HG02678 (cell line): Measurements from ENCODE around the gene TRIM27.
A peak's percentile ranks its signal among the peaks of the same experiment; 100 is the strongest.
"Not testable (repeated sequence)": the region's sequence is repeated elsewhere in the genome, so short reads cannot be mapped to it uniquely, and the experiment has no call there.

Source experiments
- ATAC-seq: cut with Tn5 transposase; IDR thresholded peaks from one replicate; pipeline ENCODE4 v1.9.1; 2021; ENCODE audit warnings: mild to moderate bottlenecking, moderate library complexity; ENCODE audit not compliant: unreplicated experiment

Gene TRIM27, protein sequence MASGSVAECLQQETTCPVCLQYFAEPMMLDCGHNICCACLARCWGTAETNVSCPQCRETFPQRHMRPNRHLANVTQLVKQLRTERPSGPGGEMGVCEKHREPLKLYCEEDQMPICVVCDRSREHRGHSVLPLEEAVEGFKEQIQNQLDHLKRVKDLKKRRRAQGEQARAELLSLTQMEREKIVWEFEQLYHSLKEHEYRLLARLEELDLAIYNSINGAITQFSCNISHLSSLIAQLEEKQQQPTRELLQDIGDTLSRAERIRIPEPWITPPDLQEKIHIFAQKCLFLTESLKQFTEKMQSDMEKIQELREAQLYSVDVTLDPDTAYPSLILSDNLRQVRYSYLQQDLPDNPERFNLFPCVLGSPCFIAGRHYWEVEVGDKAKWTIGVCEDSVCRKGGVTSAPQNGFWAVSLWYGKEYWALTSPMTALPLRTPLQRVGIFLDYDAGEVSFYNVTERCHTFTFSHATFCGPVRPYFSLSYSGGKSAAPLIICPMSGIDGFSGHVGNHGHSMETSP

DNA sequence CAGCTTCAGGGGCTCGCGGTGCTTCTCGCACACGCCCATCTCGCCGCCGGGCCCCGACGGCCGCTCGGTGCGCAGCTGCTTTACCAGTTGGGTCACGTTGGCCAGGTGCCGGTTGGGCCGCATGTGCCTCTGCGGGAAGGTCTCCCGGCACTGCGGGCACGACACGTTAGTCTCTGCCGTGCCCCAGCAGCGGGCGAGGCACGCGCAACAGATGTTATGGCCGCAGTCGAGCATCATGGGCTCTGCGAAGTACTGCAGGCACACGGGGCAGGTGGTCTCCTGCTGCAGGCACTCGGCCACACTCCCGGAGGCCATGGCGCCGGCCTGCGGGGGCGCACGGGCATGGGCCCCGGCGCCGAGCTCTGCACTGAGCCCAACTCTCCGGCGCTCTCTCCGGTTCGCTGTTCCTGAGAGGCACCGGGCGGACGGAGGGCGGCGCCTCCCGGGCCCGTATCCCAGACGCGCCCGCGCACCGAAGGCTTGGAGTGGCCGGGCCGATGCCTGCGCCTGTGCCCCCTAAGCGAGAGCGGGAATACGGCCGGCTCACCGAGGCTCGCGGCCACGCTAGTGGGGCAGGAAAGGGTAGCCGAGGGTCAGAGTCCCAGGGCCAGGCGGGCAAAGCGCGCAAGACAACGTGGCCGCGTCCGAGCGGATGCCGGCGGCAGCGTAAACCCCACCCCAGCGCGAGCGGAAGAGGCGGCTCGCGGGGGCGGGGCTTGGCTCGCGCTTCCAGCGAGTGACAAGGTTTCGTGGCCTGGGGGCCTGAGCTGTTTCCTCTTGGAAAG, at the start of gene TRIM27:
TSS of gene TRIM27 (minus strand) at position 668 of the 785 bp plus-strand sequence. CDS start at position 315, 353 bp downstream.
- ATAC-seq, result peak; percentile 86

DNA sequence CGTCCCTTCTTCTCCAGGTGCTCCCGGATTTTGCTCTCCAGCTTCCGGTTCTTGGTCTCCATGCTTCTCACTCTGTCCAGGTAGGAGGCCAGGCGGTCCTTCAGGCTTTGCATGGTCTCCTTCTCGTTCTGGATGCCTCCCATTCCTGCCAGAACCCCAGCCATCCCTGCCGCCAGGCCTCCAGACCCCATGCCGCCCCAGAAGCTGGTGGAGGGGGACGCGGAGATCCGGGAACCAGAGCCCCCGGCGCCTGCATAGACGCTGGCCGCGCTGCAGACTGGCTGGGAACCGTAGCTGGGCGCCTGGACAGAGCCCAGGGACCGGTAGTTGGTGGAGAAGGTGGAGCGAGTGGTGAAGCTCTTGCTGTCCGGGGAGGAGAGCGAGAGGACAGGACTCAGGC, 46.3 kb upstream of the TRIM27 start:
- ATAC-seq, result not testable (repeated sequence)

DNA sequence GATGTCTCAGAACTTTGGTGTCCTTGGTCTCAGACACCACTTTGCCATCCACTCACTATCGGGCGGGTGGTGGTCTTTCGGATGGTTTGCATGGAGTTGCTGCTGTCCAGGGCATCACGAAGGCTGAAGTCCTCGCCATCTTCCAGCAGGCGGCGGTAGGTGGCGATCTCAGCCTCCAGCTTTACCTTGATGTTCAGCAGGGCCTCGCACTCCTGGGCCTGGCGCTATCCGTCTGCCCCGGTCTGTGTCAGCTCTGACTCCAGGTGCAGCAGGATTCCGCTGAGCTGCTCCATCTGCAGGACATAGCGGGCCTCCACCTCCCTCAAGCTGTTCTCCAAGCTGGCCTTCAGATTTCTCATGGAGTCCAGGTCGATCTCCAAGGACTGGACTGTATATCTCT, 45.3 kb upstream of the TRIM27 start:
- no peak for ATAC-seq

DNA sequence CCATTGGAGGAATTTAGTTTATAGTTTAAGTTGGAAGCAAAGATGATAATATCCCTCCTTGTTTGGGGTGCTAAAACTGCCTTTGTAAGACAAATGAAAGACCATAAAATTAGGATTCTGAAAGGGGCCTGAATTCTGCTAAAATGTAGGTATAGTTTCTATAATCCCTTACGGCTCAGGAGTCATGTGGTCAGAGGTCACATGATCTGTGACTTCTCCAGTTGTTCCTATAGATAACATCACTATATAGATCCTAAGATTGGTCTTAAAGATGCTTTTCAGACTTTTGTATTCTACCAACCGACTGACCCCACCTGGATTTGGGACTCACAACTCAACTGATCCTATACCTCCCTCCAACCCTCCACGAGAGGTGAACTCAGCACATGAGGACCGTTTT, 44.7 kb upstream of the TRIM27 start:
- no peak for ATAC-seq

GRCh38 chr6:28965706-28966105, 41.9 kb upstream of the TRIM27 start:
- ATAC-seq, result no peak

- no peak for ATAC-seq
Measured at GRCh38 chr6:28960846-28961500, 37.2 kb upstream of the TRIM27 start.

DNA sequence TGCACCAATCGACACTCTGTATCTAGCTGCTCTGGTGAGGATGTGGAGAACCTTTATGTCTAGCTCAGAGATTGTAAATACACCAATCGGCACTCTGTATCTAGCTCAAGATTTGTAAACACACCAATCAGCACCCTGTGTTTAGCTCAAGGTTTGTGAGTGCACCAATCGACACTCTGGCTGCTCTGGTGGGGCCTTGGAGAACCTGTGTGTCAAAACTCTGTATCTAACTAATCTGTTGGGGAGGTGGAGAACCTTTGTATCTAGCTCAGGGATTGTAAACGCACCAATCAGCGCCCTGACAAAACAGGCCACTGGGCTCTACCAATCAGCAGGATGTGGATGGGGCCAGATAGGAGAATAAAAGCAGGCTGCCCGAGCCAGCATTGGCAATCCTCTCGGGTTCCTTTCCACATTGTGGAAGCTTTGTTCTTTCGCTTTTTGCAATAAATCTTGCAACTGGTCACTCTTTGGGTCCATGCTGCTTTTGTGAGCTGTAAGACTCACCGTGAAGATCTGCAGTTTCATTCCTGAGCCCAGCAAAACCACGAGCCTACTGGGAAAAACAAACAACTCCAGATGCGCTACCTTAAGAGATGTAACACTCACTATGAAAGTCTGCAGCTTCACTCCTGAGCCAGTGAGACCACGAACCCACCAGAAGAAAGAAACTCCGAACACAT, 34.9 kb upstream of the TRIM27 start:
- ATAC-seq, result not testable (repeated sequence)

- not testable (repeated sequence) for ATAC-seq
Measured at GRCh38 chr6:28957795-28958314, 34.1 kb upstream of the TRIM27 start.

- ATAC-seq, result no peak
Measured at GRCh38 chr6:28956331-28956730, 32.5 kb upstream of the TRIM27 start.

- ATAC-seq, result no peak
Measured at GRCh38 chr6:28953585-28954258, 29.9 kb upstream of the TRIM27 start.

DNA sequence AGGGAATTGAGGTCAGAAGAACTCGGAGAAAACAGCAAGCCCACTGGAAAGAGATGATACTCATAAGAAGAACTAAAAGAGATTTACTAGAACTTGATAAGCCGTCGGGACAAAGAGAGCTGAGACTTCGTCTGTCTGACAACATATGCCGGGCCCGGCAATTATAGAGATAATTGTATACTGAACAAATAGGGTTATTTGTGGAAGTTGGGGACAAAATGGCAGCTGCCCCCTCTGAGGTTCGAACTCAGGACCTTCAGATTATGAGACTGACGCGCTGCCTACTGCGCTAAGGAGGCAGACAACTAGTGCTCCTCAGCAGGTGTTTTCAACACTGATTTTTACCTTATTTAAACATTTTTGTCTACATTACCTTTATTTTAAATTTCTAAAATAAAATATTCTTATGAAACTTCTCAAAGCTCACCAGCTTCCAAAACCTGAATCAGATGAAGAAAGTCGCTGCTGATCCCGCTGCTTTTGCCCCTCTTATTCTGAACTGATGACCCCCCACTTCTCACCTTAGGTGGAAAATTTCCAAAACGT, 29.3 kb upstream of the TRIM27 start:
- peak; percentile 67 for ATAC-seq

- not testable (repeated sequence) for ATAC-seq
Measured at GRCh38 chr6:28949656-28950195, 25.9 kb upstream of the TRIM27 start.

- no peak for ATAC-seq
Measured at GRCh38 chr6:28948782-28949486, 25.1 kb upstream of the TRIM27 start.

DNA sequence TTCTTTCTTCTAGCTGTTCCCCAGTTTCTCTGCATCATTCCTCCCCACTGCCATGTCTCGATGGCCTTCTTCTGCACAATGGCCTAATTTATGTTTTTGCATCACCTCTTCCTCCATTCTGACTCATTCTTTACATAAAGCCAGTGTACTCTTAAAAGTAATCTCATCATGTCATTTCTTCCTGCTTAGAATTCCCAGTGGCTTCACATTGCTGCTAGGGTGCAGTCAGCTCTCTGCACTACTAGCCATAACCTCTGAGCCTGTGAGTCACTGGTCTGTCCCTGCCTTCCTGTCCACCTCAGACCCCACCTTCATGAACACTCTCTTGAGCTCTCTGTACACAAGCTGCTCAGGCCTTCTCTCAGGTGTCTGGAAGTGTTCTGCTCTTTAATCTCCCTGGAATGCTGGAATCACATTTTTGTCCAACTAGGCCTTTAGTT, 24.1 kb upstream of the TRIM27 start:
- ATAC-seq, result no peak

DNA sequence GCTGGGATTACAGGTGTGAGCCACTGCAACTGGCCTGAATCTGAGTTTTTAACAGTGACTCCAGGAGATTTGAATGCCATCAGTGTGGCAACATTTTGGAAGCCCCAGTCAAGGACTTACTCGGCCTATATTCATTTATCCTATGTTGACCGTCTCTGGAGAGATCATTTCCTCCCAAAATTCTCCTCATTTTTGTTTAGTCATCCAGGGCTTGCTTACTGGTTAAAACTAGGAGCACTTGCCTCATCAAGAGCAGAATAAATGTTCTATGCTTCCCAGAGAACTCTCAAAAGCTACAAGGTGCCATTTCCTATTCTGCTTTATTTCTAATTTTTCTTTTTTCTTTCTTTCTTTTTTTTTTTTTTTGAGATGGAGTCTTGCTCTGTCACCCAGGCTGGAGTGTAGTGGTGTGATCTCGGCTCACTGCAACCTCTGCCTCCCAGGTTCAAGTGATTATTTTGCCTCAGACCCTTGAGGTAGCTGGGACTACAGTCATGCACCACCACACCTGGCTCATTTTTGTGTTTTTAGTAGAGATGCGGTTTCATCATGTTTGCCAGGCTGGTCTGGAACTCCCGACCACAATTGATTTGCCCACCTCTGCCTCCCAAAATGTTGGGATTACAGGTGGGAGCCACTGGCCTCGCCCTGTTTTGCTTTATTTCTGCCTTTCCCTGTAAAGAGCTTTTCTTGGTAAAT, 23.4 kb upstream of the TRIM27 start:
- ATAC-seq, result no peak

- ATAC-seq, result no peak
Measured at GRCh38 chr6:28945349-28945748, 21.6 kb upstream of the TRIM27 start.

DNA sequence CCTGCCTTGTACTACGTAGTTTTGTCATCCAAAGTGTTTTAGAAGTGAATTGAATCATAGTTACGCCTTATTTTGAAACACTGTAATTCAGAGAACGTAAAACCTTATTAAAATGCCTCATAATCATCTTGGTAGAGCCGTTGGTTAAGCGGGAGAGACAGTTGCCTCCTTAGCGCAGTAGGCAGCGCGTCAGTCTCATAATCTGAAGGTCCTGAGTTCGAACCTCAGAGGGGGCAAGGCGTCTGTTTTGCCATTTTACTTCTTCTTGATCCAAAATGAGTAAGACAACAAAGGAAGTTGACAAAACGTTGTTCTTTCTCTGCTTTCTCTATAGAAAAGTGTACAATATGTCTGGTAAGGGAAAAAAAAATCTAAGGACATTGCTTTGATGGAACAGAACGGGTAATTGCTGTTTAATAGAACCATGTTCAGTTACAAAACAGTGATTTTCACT, 20.7 kb upstream of the TRIM27 start:
- ATAC-seq, result no peak
